ENCODE measurements around the gene TBC1D10B. TPM values are rescaled to one million over a fixed set of nuclear protein-coding genes. Genes with fewer than 3 reads are reported as not detected.

TBC1D10B gene
- total RNA-seq, 4 donors from 2014 or later: 20.7 to 50.1 (median 29.9) TPM

DNA sequence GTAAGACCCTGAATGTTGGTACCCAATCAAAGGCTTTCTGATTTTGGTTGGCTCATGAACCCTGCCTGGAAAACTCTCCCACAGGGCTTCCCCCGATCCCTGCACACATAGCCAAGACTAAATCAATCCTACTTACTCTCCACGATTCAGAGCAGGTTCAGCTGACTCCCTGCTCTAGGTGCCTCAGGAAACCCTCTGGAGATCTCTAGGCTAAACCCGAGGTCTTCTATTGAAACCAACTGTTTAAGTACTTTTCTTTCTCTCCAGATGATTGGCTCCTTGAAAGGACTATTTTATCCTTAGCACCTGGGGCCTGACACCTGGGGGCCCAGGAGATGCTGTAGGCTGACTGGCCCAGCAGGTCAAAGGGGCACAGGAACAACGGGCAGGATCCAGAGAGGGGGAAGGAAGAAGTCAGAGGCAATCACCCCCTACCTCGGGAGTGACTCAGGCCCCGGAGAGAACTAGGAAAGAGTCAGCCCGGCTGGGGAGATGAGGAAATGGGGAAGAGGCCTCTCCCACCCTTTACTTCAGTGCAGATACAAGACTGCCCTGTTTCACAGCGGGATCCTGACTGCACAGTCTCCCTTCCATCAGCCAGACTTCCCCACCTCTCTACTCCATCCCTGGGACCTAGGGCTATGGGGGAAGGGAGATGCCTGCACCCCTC is 2.0 kb downstream of the TBC1D10B start:
- Histone ChIP-seq H3K4me3 (peak overlapping the region; percentile 70 to 98), H3K9me3 (no peaks in the 10 kb centered on the region), H3K27ac (peak overlapping the region; percentile 86 to 93), H3K27me3 (no peaks in the 10 kb centered on the region), H3K36me3 (no peaks in the 10 kb centered on the region), H3K4me1 (peaks cover 0 to 12% of the 10 kb centered on the region in 2 donors)
- TF ChIP-seq POLR2A (IDR thresholded peaks at IDR 0.05): no peak
- TF ChIP-seq, protein P1, sequence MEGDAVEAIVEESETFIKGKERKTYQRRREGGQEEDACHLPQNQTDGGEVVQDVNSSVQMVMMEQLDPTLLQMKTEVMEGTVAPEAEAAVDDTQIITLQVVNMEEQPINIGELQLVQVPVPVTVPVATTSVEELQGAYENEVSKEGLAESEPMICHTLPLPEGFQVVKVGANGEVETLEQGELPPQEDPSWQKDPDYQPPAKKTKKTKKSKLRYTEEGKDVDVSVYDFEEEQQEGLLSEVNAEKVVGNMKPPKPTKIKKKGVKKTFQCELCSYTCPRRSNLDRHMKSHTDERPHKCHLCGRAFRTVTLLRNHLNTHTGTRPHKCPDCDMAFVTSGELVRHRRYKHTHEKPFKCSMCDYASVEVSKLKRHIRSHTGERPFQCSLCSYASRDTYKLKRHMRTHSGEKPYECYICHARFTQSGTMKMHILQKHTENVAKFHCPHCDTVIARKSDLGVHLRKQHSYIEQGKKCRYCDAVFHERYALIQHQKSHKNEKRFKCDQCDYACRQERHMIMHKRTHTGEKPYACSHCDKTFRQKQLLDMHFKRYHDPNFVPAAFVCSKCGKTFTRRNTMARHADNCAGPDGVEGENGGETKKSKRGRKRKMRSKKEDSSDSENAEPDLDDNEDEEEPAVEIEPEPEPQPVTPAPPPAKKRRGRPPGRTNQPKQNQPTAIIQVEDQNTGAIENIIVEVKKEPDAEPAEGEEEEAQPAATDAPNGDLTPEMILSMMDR (IDR thresholded peaks at IDR 0.05): no peak
- intact Hi-C loops (cut with DNase I; ENCODE audit: low total_unique reads): no loop called here
- no peak for DNase-seq

DNA sequence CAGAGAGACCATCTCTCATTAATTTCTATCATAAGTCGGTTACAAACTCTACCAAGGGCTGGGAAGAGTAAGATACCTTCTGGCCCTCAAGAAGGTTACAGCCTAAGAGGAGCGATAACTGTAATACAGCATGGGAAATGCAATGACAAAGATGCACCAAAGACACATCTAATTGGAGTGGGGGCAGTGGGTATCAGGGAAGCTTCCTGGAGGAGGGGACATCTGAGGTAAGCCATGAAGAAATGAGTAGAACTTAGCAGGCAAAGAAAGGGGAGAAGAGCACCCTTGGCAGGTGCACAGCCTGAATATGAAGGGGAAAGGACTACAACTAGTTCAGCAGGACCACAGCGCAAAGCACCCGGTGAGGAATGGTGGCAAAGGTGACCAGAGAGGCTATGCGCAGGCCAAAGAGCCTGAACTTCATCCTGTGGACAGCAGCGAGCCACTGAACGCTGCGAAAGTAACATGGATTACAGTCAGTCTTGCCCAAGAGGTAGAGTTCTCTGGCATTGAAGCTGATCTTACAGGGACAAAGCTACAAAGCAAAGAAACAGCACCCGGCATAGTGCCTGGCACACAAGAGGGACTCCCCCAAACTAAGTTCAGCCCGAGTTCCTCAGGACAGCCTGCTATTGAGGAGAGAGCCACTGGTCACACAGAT is 2.8 kb downstream of the TBC1D10B start:
- Histone ChIP-seq H3K4me1 (peaks cover 0 to 12% of the 10 kb centered on the region in 2 donors), H3K36me3 (no peaks in the 10 kb centered on the region), H3K27me3 (no peaks in the 10 kb centered on the region), H3K27ac (peak overlapping the region in 1 of 2 donors; percentile 93), H3K9me3 (no peaks in the 10 kb centered on the region), H3K4me3 (peak overlapping the region; percentile 70 to 98)
- DNase-seq: no peak
- TF ChIP-seq POLR2A (IDR thresholded peaks at IDR 0.05): no peak
- TF ChIP-seq, protein P1 (IDR thresholded peaks at IDR 0.05): no peak
- intact Hi-C loops (cut with DNase I; ENCODE audit: low total_unique reads): no loop called here

DNA sequence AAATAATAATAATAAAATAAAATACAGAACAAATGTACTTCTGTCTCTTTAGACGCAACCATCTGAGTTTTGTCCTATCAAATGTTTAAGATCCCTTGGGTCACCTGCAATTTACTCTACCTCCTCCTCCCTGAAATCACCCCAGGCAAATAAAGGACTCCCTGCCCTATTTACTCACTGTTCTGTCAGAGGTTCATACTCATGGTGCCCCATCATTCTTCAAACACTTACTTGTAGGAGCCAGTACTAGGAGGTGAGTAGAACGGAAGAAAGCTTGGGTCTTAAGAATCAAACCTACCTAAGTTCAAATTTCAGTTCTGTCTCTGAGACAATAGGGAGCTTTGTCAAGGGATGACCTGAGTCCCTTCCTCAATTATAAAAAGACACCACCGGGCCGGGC is 3.8 kb downstream of the TBC1D10B start:
- DNase-seq: no peak
- Histone ChIP-seq H3K27me3 (no peaks in the 10 kb centered on the region), H3K4me3 (no peak overlapping the region), H3K9me3 (no peaks in the 10 kb centered on the region), H3K27ac (no peak overlapping the region), H3K4me1 (peaks cover 0 to 12% of the 10 kb centered on the region in 2 donors), H3K36me3 (no peaks in the 10 kb centered on the region)
- intact Hi-C loops (cut with DNase I; ENCODE audit: low total_unique reads): no loop called here
- no peak for TF ChIP-seq POLR2A (IDR thresholded peaks at IDR 0.05)
- TF ChIP-seq, protein P1 (IDR thresholded peaks at IDR 0.05): no peak

DNA sequence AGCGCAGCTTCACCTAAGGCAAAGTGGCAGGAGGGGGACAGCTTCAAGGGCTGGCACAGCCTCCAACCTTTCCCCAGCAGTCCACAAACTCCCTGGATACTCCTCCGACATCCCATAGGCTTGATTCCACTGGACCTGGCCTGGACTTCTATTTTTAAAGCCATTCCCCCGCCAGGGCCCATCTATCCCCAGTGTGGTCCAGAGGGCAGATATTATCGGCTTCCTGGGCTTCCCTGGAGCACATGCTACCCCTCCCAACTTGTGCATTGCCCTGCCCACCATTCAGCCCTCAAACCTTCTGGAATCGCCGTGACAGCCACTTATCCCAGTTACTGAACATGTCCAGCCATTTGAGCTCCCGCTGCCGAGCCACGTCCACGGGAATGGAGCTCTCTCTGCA is 5.1 kb downstream of the TBC1D10B start:
- Histone ChIP-seq H3K4me1 (peaks cover 0 to 12% of the 10 kb centered on the region in 2 donors), H3K27me3 (no peaks in the 10 kb centered on the region), H3K9me3 (no peaks in the 10 kb centered on the region), H3K36me3 (no peaks in the 10 kb centered on the region), H3K27ac (no peak overlapping the region), H3K4me3 (no peak overlapping the region)
- intact Hi-C loops (cut with DNase I; ENCODE audit: low total_unique reads): no loop called here
- no peak for DNase-seq
- TF ChIP-seq, protein P1 (IDR thresholded peaks at IDR 0.05): no peak
- TF ChIP-seq POLR2A (IDR thresholded peaks at IDR 0.05): no peak

DNA sequence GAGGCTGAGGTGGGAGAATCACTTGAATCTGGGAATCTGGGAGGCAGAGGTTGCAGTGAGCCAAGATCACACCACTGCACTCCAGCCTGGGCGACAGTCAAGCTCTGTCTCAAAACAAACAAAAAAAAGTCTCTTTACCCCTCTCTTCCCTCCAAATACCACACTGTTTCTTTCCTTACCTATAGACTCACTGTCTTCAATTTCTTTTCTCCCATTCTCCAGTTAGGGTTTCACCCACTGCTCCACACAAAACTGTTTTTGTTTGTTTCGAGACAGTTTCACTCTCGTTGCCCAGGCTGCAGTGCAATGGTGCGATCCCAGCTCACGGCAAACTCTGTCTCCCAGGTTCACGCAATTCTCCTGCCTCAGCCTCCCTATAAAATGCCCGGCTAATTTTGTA is 9.1 kb downstream of the TBC1D10B start:
- H3K4me3 ChIP-seq: no peak overlapping the region
- no peak for TF ChIP-seq POLR2A (IDR thresholded peaks at IDR 0.05)
- TF ChIP-seq, protein P1 (IDR thresholded peaks at IDR 0.05): no peak

More for the DNA sequence above, 9.1 kb downstream of the TBC1D10B start:
- no peaks in the 10 kb centered on the region for H3K9me3 ChIP-seq
- intact Hi-C loops (cut with DNase I; ENCODE audit: low total_unique reads): no loop called here
- DNase-seq: no peak
- H3K27me3 ChIP-seq: no peaks in the 10 kb centered on the region
- no peak overlapping the region for H3K27ac ChIP-seq
- H3K4me1 ChIP-seq: peaks cover 2 to 8% of the 10 kb centered on the region in 2 donors
- H3K36me3 ChIP-seq: no peaks in the 10 kb centered on the region

Measured in uterus (tissue), 4 donors.